NOMO-1 treated with DMSO at 0.1 percent for 48 hours (cell line): ENCODE measurements around the gene FAM124A.

Source experiments
- DNase-seq: peaks from one replicate; lab custom pipeline; 2025; ENCODE audit not compliant: unreplicated experiment; lab: John Stamatoyannopoulos, UW

The FAM124A gene

GRCh38 chr13:51332566-51333361 lies 110.6 kb downstream of the FAM124A start:
- DNase-seq, result no peak

- no peak for DNase-seq
Observed at GRCh38 chr13:51333421-51333820, 111.2 kb downstream of the FAM124A start.

- DNase-seq, result no peak
Observed at GRCh38 chr13:51333826-51334225, 111.6 kb downstream of the FAM124A start.
